Astrocyte (in vitro differentiated cells and primary cell): ENCODE data around the gene CCDC137. TPM values are rescaled to one million over a fixed set of nuclear protein-coding genes. Genes with fewer than 3 reads are reported as not detected.

ENCODE experiments used
- DNase-seq: peaks from one replicate; pipeline ENCODE4 v3.0.0-alpha.2; 2010; ENCODE audit warnings: low read depth
- FAIRE-seq: peaks from 2 replicates; lab custom pipeline; 2011; peaks lifted over from hg19 to GRCh38; lab: Jason Lieb, UNC
- H2AFZ ChIP-seq: 2 replicates; pipeline ENCODE4 v1.6.0; 2012; ENCODE audit warnings: low read depth, low read length, inconsistent platforms
- H3K27ac ChIP-seq: 2 replicates; pipeline ENCODE4 v1.5.1; 2011; ENCODE audit warnings: low read depth, low read length, inconsistent platforms
- H3K27me3 ChIP-seq: 2 replicates; pipeline ENCODE4 v1.6.0; 2011; ENCODE audit warnings: low read length, inconsistent platforms; ENCODE audit not compliant: insufficient read depth
- H3K36me3 ChIP-seq: 2 replicates; pipeline ENCODE4 v1.5.1; 2011; ENCODE audit warnings: low read length, inconsistent platforms; ENCODE audit not compliant: insufficient read depth
- H3K4me1 ChIP-seq: 2 replicates; pipeline ENCODE4 v1.5.1; 2011; ENCODE audit warnings: low read length, inconsistent platforms; ENCODE audit not compliant: insufficient read depth
- H3K4me2 ChIP-seq: 2 replicates; pipeline ENCODE4 v1.6.0; 2012; ENCODE audit warnings: low read length, inconsistent platforms
- H3K4me3 ChIP-seq: 2 replicates; pipeline ENCODE4 v1.5.1; 2011; ENCODE audit warnings: low read depth, mild to moderate bottlenecking, low read length, inconsistent platforms; ENCODE audit not compliant: insufficient read depth
- H3K79me2 ChIP-seq: 2 replicates; pipeline ENCODE4 v1.6.0; 2012; ENCODE audit warnings: mild to moderate bottlenecking, low read length, inconsistent platforms; ENCODE audit not compliant: insufficient read depth
- H3K9ac ChIP-seq: 2 replicates; pipeline ENCODE4 v1.6.0; 2012; ENCODE audit warnings: mild to moderate bottlenecking, low read length, inconsistent platforms
- H3K9me3 ChIP-seq: 2 replicates; pipeline ENCODE4 v1.5.1; 2012; ENCODE audit warnings: low read depth, mild to moderate bottlenecking, low read length, inconsistent platforms; ENCODE audit not compliant: insufficient read depth
- H4K20me1 ChIP-seq: 2 replicates; pipeline ENCODE4 v1.6.0; 2012; ENCODE audit warnings: low read length, inconsistent platforms; ENCODE audit not compliant: insufficient read depth
- H3K27ac Mint-ChIP-seq: one replicate; pipeline ENCODE4 v1.8.0; 2021; ENCODE audit warnings: mild to moderate bottlenecking, mixed read lengths; ENCODE audit not compliant: unreplicated experiment
- H3K27me3 Mint-ChIP-seq: one replicate; pipeline ENCODE4 v1.8.0; 2021; ENCODE audit warnings: low read depth, mixed read lengths; ENCODE audit not compliant: unreplicated experiment
- H3K36me3 Mint-ChIP-seq: one replicate; pipeline ENCODE4 v1.8.0; 2021; ENCODE audit warnings: low read depth, mixed read lengths; ENCODE audit not compliant: unreplicated experiment
- H3K4me1 Mint-ChIP-seq: one replicate; pipeline ENCODE4 v1.8.0; 2021; ENCODE audit warnings: low read depth, mixed read lengths; ENCODE audit not compliant: unreplicated experiment
- H3K4me3 Mint-ChIP-seq: one replicate; pipeline ENCODE4 v1.8.0; 2021; ENCODE audit warnings: mild to moderate bottlenecking, moderate library complexity, mixed read lengths; ENCODE audit not compliant: unreplicated experiment
- H3K9me3 Mint-ChIP-seq: one replicate; pipeline ENCODE4 v1.8.0; 2021; ENCODE audit warnings: mild to moderate bottlenecking, mixed read lengths; ENCODE audit not compliant: unreplicated experiment
- CTCF ChIP-seq: IDR thresholded peaks from 2 replicates; pipeline ENCODE4 v1.5.1; 2011; ENCODE audit warnings: low read depth, mild to moderate bottlenecking, inconsistent platforms, low read length, moderate library complexity; ENCODE audit not compliant: insufficient read depth
- EZH2 ChIP-seq: IDR thresholded peaks from 2 replicates; pipeline ENCODE4 v1.6.1; 2012; ENCODE audit warnings: mild to moderate bottlenecking, low read length, inconsistent platforms; ENCODE audit not compliant: insufficient read depth
- total RNA-seq: library from RNA; stranded (reverse); gene quantifications from 2 replicates; pipeline ENCODE4 v1.2.1, GENCODE V29; 2021

Gene CCDC137
- total RNA-seq, 1 donor from 2014 or later, result 29.4 TPM

- Histone ChIP-seq H3K9me3 (no peaks in the 10 kb centered on the region), H3K36me3 (no peaks in the 10 kb centered on the region), H2AFZ (no peak overlapping the region), H3K4me3 (no peak overlapping the region), H3K79me2 (no peaks in the 10 kb centered on the region), H4K20me1 (no peaks in the 10 kb centered on the region), H3K4me2 (no peak overlapping the region), H3K27me3 (no peaks in the 10 kb centered on the region), H3K27ac (no peak overlapping the region), H3K4me1 (peaks cover 8% of the 10 kb centered on the region), H3K9ac (no peak overlapping the region)
- Mint-ChIP-seq H3K36me3 (no peaks in the 10 kb centered on the region), H3K4me3 (no peak overlapping the region), H3K27ac (no peak overlapping the region), H3K4me1 (no peaks in the 10 kb centered on the region), H3K9me3 (no peaks in the 10 kb centered on the region), H3K27me3 (no peaks in the 10 kb centered on the region)
- TF ChIP-seq CTCF (no peak), EZH2 (no peak)
- DNase-seq (no peak), FAIRE-seq (no peak)
Measured at GRCh38 chr17:81655378-81656117, 11.0 kb upstream of the CCDC137 start.

GRCh38 chr17:81656118-81656743 is 10.3 kb upstream of the CCDC137 start, which contains the start of gene PDE6G:
TSS of gene PDE6G (minus strand) at chr17:81656542. CDS start at chr17:81653305, 3,237 bp downstream.
- H3K36me3 Mint-ChIP-seq, result no peaks in the 10 kb centered on the region
- FAIRE-seq (no peak), DNase-seq (no peak)
- Histone ChIP-seq H3K36me3 (no peaks in the 10 kb centered on the region), H2AFZ (no peak within 1 kb of the TSS), H3K9ac (no peak within 1 kb of the TSS), H3K27me3 (no peaks in the 10 kb centered on the region), H3K4me2 (no peak within 1 kb of the TSS), H3K4me1 (peaks cover 8% of the 10 kb centered on the region), H3K27ac (no peak within 1 kb of the TSS), H3K4me3 (no peak within 1 kb of the TSS), H3K9me3 (no peaks in the 10 kb centered on the region), H4K20me1 (no peaks in the 10 kb centered on the region), H3K79me2 (no peaks in the 10 kb centered on the region)
- TF ChIP-seq EZH2, result no peak
- no peak for TF ChIP-seq CTCF
- H3K4me3 Mint-ChIP-seq, result no peak within 1 kb of the TSS
- no peak within 1 kb of the TSS for H3K27ac Mint-ChIP-seq
- H3K27me3 Mint-ChIP-seq, result no peaks in the 10 kb centered on the region
- no peaks in the 10 kb centered on the region for H3K4me1 Mint-ChIP-seq
- no peaks in the 10 kb centered on the region for H3K9me3 Mint-ChIP-seq

- H3K27me3 Mint-ChIP-seq, result no peaks in the 10 kb centered on the region
- H3K36me3 ChIP-seq, result no peaks in the 10 kb centered on the region
- no peak overlapping the region for H3K9ac ChIP-seq
- no peaks in the 10 kb centered on the region for H3K27me3 ChIP-seq
- no peaks in the 10 kb centered on the region for H3K79me2 ChIP-seq
- H4K20me1 ChIP-seq, result no peaks in the 10 kb centered on the region
- H3K9me3 ChIP-seq, result no peaks in the 10 kb centered on the region
- H3K4me3 ChIP-seq, result no peak overlapping the region
- H3K4me3 Mint-ChIP-seq, result no peak overlapping the region
- H3K9me3 Mint-ChIP-seq, result no peaks in the 10 kb centered on the region
- no peak overlapping the region for H3K27ac ChIP-seq
- peaks cover 2% of the 10 kb centered on the region for H3K4me1 ChIP-seq
- DNase-seq (no peak), FAIRE-seq (no peak)
- no peak overlapping the region for H2AFZ ChIP-seq
- H3K27ac Mint-ChIP-seq, result no peak overlapping the region
- H3K4me1 Mint-ChIP-seq, result no peaks in the 10 kb centered on the region
- TF ChIP-seq CTCF, result no peak
- TF ChIP-seq EZH2, result no peak
- no peak overlapping the region for H3K4me2 ChIP-seq
- no peaks in the 10 kb centered on the region for H3K36me3 Mint-ChIP-seq
Measured at GRCh38 chr17:81656835-81657234, 9.7 kb upstream of the CCDC137 start.
